Measurements from ENCODE around the gene CHIT1. TPM values are rescaled to one million over a fixed set of nuclear protein-coding genes. Genes with fewer than 3 reads are reported as not detected.

The CHIT1 gene
- total RNA-seq, 2 donors from 2014 or later, result 0.30 TPM; not detected in 1

DNA sequence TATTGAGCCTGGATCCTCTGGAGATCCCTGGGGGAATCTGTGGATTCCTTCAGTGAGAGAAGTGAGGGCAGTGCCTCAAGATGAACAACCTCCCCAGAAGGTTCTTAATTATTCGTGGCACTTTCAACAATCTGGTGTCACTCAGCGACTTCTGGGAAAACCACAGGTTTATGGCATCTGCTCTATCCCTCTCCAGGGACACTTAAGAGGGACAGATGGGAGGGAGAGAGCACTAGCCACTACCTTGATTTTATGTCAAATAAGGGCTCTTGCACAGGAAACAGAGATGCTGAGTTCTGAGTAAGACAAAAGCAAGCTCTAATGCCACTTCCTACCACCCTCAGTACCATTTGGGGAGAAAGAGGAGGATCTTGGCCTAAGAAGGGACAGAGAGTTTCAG is 21.7 kb downstream of the CHIT1 start:
- Histone ChIP-seq H3K36me3 (no peaks in the 10 kb centered on the region), H3K27me3 (no peaks in the 10 kb centered on the region), H3K9me3 (no peaks in the 10 kb centered on the region), H3K9ac (ENCODE audit: low read depth in 2 of 2, low read length in 2 of 2) (no peak overlapping the region), H3K4me3 (no peak overlapping the region), H3K4me1 (no peaks in the 10 kb centered on the region), H3K27ac (no peak overlapping the region)
- DNase-seq, result no peak
- intact Hi-C loops (cut with DNase I), result no loop called here
- TF ChIP-seq, protein P1, sequence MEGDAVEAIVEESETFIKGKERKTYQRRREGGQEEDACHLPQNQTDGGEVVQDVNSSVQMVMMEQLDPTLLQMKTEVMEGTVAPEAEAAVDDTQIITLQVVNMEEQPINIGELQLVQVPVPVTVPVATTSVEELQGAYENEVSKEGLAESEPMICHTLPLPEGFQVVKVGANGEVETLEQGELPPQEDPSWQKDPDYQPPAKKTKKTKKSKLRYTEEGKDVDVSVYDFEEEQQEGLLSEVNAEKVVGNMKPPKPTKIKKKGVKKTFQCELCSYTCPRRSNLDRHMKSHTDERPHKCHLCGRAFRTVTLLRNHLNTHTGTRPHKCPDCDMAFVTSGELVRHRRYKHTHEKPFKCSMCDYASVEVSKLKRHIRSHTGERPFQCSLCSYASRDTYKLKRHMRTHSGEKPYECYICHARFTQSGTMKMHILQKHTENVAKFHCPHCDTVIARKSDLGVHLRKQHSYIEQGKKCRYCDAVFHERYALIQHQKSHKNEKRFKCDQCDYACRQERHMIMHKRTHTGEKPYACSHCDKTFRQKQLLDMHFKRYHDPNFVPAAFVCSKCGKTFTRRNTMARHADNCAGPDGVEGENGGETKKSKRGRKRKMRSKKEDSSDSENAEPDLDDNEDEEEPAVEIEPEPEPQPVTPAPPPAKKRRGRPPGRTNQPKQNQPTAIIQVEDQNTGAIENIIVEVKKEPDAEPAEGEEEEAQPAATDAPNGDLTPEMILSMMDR (IDR thresholded peaks at IDR 0.05), result no peak

DNA sequence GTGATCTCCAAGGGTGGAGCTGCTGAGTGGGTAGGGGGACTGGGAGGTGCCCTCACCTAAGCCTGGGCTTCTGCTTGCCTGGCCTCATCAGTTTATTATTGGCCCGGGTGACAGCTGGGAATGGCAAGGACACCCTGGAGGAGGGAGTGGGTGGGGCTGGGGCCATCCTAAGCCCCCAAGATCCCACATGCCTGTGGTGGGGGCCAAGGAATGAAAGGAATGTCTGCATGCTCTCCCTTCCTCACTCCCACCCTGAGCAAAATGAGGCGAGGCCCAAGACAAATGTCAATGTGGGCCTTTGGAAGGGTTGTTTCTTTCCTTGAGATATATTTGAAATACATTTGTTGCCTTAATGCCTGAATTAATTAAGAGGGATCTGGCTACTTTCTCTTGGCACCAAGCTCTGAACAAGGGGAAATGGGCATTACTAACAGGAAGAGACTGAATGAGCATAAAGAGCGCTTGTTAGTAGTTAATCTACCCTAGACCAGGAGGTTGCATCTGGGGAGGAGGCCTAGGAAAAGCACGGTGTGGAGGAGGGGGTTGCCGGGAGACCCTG is 23.3 kb downstream of the CHIT1 start:
- intact Hi-C loops (cut with DNase I), result no loop called here
- TF ChIP-seq, protein P1 (IDR thresholded peaks at IDR 0.05), result no peak

DNA sequence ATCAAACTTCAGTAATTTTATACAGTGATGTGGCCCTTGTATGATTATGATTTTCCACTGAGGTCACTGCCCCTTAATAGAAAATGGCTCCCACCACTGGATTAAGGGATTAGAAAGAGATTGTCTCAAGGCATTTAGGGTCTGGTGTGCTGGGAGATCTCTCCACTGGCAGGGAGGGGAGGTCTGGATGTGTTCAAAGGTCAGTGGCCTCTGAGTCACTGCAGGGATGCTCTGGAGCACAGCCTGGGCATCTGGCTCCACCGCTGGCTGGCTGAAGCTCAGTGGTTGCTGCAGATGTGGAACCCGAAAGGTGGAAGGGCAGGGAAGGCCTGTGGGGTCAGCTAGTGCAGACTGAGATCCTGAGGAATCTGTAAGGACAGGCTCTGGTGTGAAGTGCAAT is 24.7 kb downstream of the CHIT1 start:
- H3K4me1 ChIP-seq, result no peaks in the 10 kb centered on the region
- TF ChIP-seq, protein P1 (IDR thresholded peaks at IDR 0.05), result no peak
- no peak for DNase-seq
- no peak overlapping the region for H3K9ac ChIP-seq (ENCODE audit: low read depth in 2 of 2, low read length in 2 of 2)
- no peaks in the 10 kb centered on the region for H3K36me3 ChIP-seq
- no peak overlapping the region for H3K4me3 ChIP-seq
- intact Hi-C loops (cut with DNase I), result no loop called here
- H3K27ac ChIP-seq, result no peak overlapping the region
- H3K9me3 ChIP-seq, result no peaks in the 10 kb centered on the region
- no peaks in the 10 kb centered on the region for H3K27me3 ChIP-seq

More for the DNA sequence above, 23.3 kb downstream of the CHIT1 start:
- no peak for DNase-seq
- Histone ChIP-seq H3K27ac (no peak overlapping the region), H3K9me3 (no peaks in the 10 kb centered on the region), H3K9ac (ENCODE audit: low read depth in 2 of 2, low read length in 2 of 2) (no peak overlapping the region), H3K27me3 (no peaks in the 10 kb centered on the region), H3K36me3 (no peaks in the 10 kb centered on the region), H3K4me1 (no peaks in the 10 kb centered on the region), H3K4me3 (no peak overlapping the region)

DNA sequence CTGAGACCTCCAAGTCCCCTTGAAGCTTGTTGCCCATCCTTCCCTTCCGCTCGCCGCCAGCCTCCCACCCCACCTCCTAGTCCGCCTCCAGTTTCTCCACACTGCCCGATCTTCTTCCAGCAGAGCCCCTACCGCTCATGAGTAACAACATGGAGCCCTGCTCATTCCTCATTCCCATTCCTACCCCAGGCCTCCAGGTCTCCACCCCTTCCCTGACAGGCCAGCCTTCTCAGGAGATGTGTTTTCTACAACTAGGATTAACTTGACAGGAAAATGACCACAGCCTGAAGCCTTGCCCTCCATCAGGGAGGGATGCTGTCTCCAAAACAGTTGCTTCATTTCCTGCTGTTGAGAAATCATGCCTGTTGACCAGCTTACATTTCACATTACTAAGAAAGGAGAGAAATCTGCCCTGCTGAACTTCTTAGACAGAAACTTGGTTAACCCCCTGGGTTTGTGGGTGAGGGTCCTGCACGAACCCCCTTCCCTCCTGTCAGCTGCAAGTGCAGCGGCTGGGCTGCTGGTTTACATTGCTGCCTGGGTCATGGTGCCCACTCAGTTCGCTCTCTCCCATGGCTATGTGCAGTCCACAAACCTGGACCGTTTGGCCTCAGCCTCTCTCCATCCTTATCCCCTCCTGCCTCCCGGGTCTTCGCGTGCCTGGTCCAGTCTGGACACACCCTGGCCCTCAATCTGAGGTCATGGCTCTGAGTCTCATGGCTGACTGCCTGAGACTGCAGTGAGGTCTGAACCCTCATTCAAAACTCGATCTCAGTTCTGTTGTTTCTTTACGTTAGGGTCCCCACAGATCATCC is 26.8 kb downstream of the CHIT1 start:
- Histone ChIP-seq H3K27me3 (no peaks in the 10 kb centered on the region), H3K4me1 (no peaks in the 10 kb centered on the region), H3K4me3 (no peak overlapping the region), H3K9me3 (no peaks in the 10 kb centered on the region), H3K9ac (ENCODE audit: low read depth in 2 of 2, low read length in 2 of 2) (peak overlapping the region in 1 of 2 donors; percentile 7), H3K27ac (peak overlapping the region; percentile 65), H3K36me3 (no peaks in the 10 kb centered on the region)
- intact Hi-C loops (cut with DNase I), result no loop called here
- TF ChIP-seq, protein P1 (IDR thresholded peaks at IDR 0.05), result no peak
- DNase-seq, result peak; percentile 49

DNA sequence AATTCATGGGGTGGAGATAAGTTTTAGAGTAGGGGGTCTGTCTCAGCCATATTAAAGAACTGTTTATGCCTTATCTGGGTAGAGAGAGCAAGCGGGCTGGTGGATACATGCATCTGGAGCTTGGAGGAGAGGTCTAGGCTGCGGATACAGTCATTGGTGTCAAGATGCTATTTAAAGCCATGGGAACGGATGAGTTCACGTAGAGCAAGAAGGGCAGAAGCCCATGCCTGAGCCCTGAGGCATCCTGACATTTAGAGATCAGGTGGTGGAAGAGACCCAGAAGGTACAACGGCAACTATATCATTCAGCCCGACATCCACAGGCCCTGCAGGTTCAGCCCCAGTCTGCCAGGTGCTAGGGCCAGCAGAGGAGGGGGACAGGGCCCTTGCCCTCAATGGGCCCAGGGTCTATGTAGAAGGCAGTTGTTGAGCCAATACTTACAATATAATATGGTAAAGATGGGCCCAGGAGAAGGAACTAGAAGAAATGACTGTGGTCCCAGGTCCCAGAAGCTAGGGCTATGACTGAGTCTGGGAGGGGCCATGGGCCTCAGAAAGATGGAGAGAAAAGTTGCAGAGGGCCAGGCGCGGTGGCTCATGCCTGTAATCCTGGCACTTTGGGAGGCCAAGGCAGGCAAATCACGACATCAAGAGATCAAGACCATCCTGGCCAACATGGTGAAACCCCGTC is 27.8 kb downstream of the CHIT1 start:
- Histone ChIP-seq H3K4me1 (no peaks in the 10 kb centered on the region), H3K9me3 (no peaks in the 10 kb centered on the region), H3K9ac (ENCODE audit: low read depth in 2 of 2, low read length in 2 of 2) (no peak overlapping the region), H3K4me3 (no peak overlapping the region), H3K27ac (peak overlapping the region; percentile 40), H3K36me3 (no peaks in the 10 kb centered on the region), H3K27me3 (no peaks in the 10 kb centered on the region)
- DNase-seq, result no peak
- intact Hi-C loops (cut with DNase I), result no loop called here
- TF ChIP-seq, protein P1 (IDR thresholded peaks at IDR 0.05), result no peak

All from colonic mucosa (tissue), 4 donors.